ENCODE data around the gene ASAH2B.

The ASAH2B gene

GRCh38 chr10:50799595-50799994 lies 59.9 kb downstream of the ASAH2B start:
- Histone ChIP-seq H2AFZ (ENCODE audit: low read depth, low read length, severe bottlenecking) (no peak overlapping the region), H3K27ac (ENCODE audit: low read depth, low read length) (no peak overlapping the region), H3K4me2 (ENCODE audit: low read depth, low read length, poor library complexity, severe bottlenecking) (no peak overlapping the region), H3F3A (ENCODE audit: insufficient read depth) (no peaks in the 10 kb centered on the region), H3K4me3 (ENCODE audit: insufficient read depth, low read length, poor library complexity, severe bottlenecking) (no peak overlapping the region), H3K9ac (ENCODE audit: low read length) (no peak overlapping the region), H3K9me2 (replicated peaks; ENCODE audit: insufficient read depth, low read length) (no peaks in the 10 kb centered on the region), H4K20me1 (ENCODE audit: low read depth, low read length) (no peaks in the 10 kb centered on the region), H3K36me3 (ENCODE audit: low read length) (no peaks in the 10 kb centered on the region), H3K27me3 (ENCODE audit: low read length) (no peaks in the 10 kb centered on the region), H3K79me2 (ENCODE audit: insufficient read depth, low read length) (no peaks in the 10 kb centered on the region), H3K9me3 (ENCODE audit: insufficient read depth, low read length) (no peaks in the 10 kb centered on the region)
- no peak for TF ChIP-seq EZH2phosphoT487 (conservative IDR thresholded peaks at IDR 0.05; ENCODE audit: low read length)
- no peak for TF ChIP-seq CTCF (IDR thresholded peaks at IDR 0.05; ENCODE audit: insufficient read depth, low read length, poor library complexity, severe bottlenecking)

GRCh38 chr10:50805981-50806622 lies 66.4 kb downstream of the ASAH2B start:
- Histone ChIP-seq H3K9me3 (ENCODE audit: insufficient read depth, low read length) (no peaks in the 10 kb centered on the region), H3K9me2 (replicated peaks; ENCODE audit: insufficient read depth, low read length) (no peaks in the 10 kb centered on the region; the same call in 1 of the 2 replicates), H3K27me3 (ENCODE audit: low read length) (no peaks in the 10 kb centered on the region), H3K79me2 (ENCODE audit: insufficient read depth, low read length) (no peaks in the 10 kb centered on the region), H3K36me3 (ENCODE audit: low read length) (no peaks in the 10 kb centered on the region), H3K9ac (ENCODE audit: low read length) (no peak overlapping the region), H3K4me2 (ENCODE audit: low read depth, low read length, poor library complexity, severe bottlenecking) (no peak overlapping the region), H3F3A (ENCODE audit: insufficient read depth) (no peaks in the 10 kb centered on the region), H2AFZ (ENCODE audit: low read depth, low read length, severe bottlenecking) (no peak overlapping the region), H3K4me3 (ENCODE audit: insufficient read depth, low read length, poor library complexity, severe bottlenecking) (no peak overlapping the region), H3K27ac (ENCODE audit: low read depth, low read length) (no peak overlapping the region), H4K20me1 (ENCODE audit: low read depth, low read length) (no peaks in the 10 kb centered on the region)
- TF ChIP-seq EZH2phosphoT487 (conservative IDR thresholded peaks at IDR 0.05; ENCODE audit: low read length) (no peak), CTCF (IDR thresholded peaks at IDR 0.05; ENCODE audit: insufficient read depth, low read length, poor library complexity, severe bottlenecking) (no peak)

GRCh38 chr10:50807851-50808776 lies 68.4 kb downstream of the ASAH2B start:
- Histone ChIP-seq H2AFZ (ENCODE audit: low read depth, low read length, severe bottlenecking) (no peak overlapping the region), H3F3A (ENCODE audit: insufficient read depth) (no peaks in the 10 kb centered on the region), H3K4me3 (ENCODE audit: insufficient read depth, low read length, poor library complexity, severe bottlenecking) (no peak overlapping the region), H3K27ac (ENCODE audit: low read depth, low read length) (no peak overlapping the region), H3K9ac (ENCODE audit: low read length) (no peak overlapping the region), H3K9me2 (replicated peaks; ENCODE audit: insufficient read depth, low read length) (no peaks in the 10 kb centered on the region; the same call in 1 of the 2 replicates), H3K4me2 (ENCODE audit: low read depth, low read length, poor library complexity, severe bottlenecking) (no peak overlapping the region), H3K36me3 (ENCODE audit: low read length) (no peaks in the 10 kb centered on the region), H3K27me3 (ENCODE audit: low read length) (no peaks in the 10 kb centered on the region), H3K9me3 (ENCODE audit: insufficient read depth, low read length) (no peaks in the 10 kb centered on the region), H3K79me2 (ENCODE audit: insufficient read depth, low read length) (no peaks in the 10 kb centered on the region), H4K20me1 (ENCODE audit: low read depth, low read length) (no peaks in the 10 kb centered on the region)
- no peak for TF ChIP-seq EZH2phosphoT487 (conservative IDR thresholded peaks at IDR 0.05; ENCODE audit: low read length)
- no peak for TF ChIP-seq CTCF (IDR thresholded peaks at IDR 0.05; ENCODE audit: insufficient read depth, low read length, poor library complexity, severe bottlenecking)

Measured in SU-DHL-6 (cell line).